SU-DHL-6 (cell line): ENCODE data around the gene ZNF423.

Experiments
- H2AFZ ChIP-seq: fragments of 200-600 bp; sonication (generic); 2 replicates; pipeline ENCODE4 v1.6.1; 2014; ENCODE audit warnings: low read depth, mild to moderate bottlenecking, moderate library complexity, mixed read lengths, antibody characterized with exemption, low read length; ENCODE audit not compliant: severe bottlenecking
- H3F3A ChIP-seq: fragments of 200-600 bp; shearing (Covaris generic); 2 replicates; pipeline ENCODE4 v1.6.0; 2016; ENCODE audit warnings: antibody characterized with exemption, mild to moderate bottlenecking; ENCODE audit not compliant: insufficient read depth
- H3K27ac ChIP-seq: fragments of 200-600 bp; sonication (generic); 2 replicates; pipeline ENCODE4 v1.5.1; 2016; ENCODE audit warnings: low read depth, mild to moderate bottlenecking, low read length, moderate library complexity, mixed read lengths
- H3K27me3 ChIP-seq: fragments of 200-600 bp; sonication (generic), shearing (Covaris generic); 2 replicates; pipeline ENCODE4 v1.6.0; 2014; ENCODE audit warnings: mild to moderate bottlenecking, low read length
- H3K36me3 ChIP-seq: fragments of 200-600 bp; sonication (generic); 2 replicates; pipeline ENCODE4 v1.6.1; 2014; ENCODE audit warnings: mild to moderate bottlenecking, low read length, mixed read lengths
- H3K4me2 ChIP-seq: fragments of 300-600, 200-600 bp; shearing (Covaris generic), sonication (generic); 2 replicates; pipeline ENCODE4 v1.6.0; 2014; ENCODE audit warnings: low read length, low read depth, mild to moderate bottlenecking; ENCODE audit not compliant: poor library complexity, severe bottlenecking
- H3K4me3 ChIP-seq: fragments of 200-600 bp; sonication (generic); 2 replicates; pipeline ENCODE4 v1.5.1; 2014; ENCODE audit warnings: antibody characterized with exemption, low read length, mild to moderate bottlenecking, mixed read lengths; ENCODE audit not compliant: insufficient read depth, poor library complexity, severe bottlenecking
- H3K79me2 ChIP-seq: fragments of 200-600 bp; sonication (generic); 2 replicates; pipeline ENCODE4 v1.6.1; 2014; ENCODE audit warnings: mild to moderate bottlenecking, low read length, moderate library complexity; ENCODE audit not compliant: insufficient read depth
- H3K9ac ChIP-seq: fragments of 200-600 bp; sonication (generic); 2 replicates; pipeline ENCODE4 v1.7.0; 2014; ENCODE audit warnings: mild to moderate bottlenecking, low read length
- H3K9me2 ChIP-seq: fragments of 200-600 bp; sonication (generic); replicated peaks from 2 replicates; pipeline ENCODE4 v1.6.1; 2014; ENCODE audit warnings: low read length; ENCODE audit not compliant: insufficient read depth
- H3K9me3 ChIP-seq: fragments of 200-600 bp; sonication (generic); 2 replicates; pipeline ENCODE4 v1.6.1; 2014; ENCODE audit warnings: low read length, mixed read lengths; ENCODE audit not compliant: insufficient read depth
- H4K20me1 ChIP-seq: fragments of 200-600 bp; sonication (generic); 2 replicates; pipeline ENCODE4 v1.6.1; 2014; ENCODE audit warnings: low read depth, mild to moderate bottlenecking, antibody characterized with exemption, low read length, moderate library complexity, mixed read lengths
- EZH2phosphoT487 ChIP-seq: fragments of 200-600 bp; sonication (generic), shearing (Covaris generic); conservative IDR thresholded peaks from 2 replicates; pipeline ENCODE4 v1.6.1; 2018; ENCODE audit warnings: mild to moderate bottlenecking, antibody characterized with exemption, low read length, moderate library complexity, mixed read lengths
- TF ChIP-seq, protein P1 (sequence below): fragments of 200-600 bp; sonication (generic); IDR thresholded peaks from one replicate; pipeline ENCODE4 v1.5.1; 2017; ENCODE audit warnings: antibody characterized with exemption, mild to moderate bottlenecking, low read length, moderate library complexity; ENCODE audit not compliant: insufficient read depth, poor library complexity, severe bottlenecking

ZNF423 gene

DNA sequence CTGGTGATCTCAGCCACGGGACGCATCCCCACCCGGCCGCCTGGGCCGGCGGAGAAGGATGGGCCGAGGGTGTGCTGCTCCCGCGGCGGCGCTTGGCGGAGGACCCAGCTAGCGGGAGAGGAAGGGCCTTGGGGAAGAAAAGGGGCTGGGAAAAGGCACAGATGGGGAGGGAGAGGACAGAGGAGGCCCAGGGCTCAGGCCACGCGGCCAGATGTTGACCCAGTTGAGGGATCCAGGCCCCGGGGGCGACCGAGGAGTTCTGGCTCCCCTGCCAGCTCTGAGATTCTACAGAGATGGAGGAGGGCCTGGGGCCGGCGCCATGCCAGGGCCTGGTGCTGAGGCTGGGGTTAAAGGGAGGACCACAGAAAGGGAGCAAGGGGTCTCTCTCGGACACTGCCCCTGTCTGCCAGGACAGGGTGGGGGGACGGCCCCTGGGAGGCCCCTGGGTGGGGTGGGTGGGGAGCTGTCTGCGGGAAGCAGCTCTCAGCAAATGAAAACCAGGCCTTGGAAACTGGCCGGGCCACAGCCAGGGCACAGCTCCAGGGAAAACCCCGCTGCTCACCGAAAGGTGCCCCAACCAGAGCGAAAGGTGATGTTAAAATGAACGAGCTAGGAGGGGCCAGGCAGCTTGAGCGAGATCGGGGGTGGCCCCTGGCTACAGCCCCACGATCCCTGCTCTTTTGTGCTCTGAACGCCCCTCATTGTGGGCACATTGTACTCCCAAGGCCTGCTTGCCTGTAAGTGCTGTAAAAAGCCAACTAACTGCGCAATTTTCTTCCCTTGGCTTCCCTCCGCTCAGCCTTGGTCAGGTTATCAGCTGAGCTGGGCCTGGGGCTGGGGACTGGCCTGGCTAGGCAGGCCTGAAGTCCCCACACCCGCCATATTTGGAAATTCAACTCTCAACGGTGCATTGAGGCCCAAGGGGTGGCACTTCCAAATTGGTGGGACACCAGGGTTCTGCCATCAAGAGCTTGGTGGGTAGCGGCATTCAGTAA, 191.4 kb downstream of the ZNF423 start:
- Histone ChIP-seq H3K79me2 (no peaks in the 10 kb centered on the region), H3K9me3 (no peaks in the 10 kb centered on the region), H3F3A (no peaks in the 10 kb centered on the region), H3K9ac (no peak overlapping the region), H2AFZ (no peak overlapping the region), H3K4me3 (no peak overlapping the region), H3K36me3 (no peaks in the 10 kb centered on the region), H3K4me2 (no peak overlapping the region), H3K9me2 (no peaks in the 10 kb centered on the region), H3K27me3 (no peaks in the 10 kb centered on the region), H4K20me1 (no peaks in the 10 kb centered on the region), H3K27ac (no peak overlapping the region)
- TF ChIP-seq, protein P1, sequence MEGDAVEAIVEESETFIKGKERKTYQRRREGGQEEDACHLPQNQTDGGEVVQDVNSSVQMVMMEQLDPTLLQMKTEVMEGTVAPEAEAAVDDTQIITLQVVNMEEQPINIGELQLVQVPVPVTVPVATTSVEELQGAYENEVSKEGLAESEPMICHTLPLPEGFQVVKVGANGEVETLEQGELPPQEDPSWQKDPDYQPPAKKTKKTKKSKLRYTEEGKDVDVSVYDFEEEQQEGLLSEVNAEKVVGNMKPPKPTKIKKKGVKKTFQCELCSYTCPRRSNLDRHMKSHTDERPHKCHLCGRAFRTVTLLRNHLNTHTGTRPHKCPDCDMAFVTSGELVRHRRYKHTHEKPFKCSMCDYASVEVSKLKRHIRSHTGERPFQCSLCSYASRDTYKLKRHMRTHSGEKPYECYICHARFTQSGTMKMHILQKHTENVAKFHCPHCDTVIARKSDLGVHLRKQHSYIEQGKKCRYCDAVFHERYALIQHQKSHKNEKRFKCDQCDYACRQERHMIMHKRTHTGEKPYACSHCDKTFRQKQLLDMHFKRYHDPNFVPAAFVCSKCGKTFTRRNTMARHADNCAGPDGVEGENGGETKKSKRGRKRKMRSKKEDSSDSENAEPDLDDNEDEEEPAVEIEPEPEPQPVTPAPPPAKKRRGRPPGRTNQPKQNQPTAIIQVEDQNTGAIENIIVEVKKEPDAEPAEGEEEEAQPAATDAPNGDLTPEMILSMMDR = no peak
- TF ChIP-seq EZH2phosphoT487 = no peak

DNA sequence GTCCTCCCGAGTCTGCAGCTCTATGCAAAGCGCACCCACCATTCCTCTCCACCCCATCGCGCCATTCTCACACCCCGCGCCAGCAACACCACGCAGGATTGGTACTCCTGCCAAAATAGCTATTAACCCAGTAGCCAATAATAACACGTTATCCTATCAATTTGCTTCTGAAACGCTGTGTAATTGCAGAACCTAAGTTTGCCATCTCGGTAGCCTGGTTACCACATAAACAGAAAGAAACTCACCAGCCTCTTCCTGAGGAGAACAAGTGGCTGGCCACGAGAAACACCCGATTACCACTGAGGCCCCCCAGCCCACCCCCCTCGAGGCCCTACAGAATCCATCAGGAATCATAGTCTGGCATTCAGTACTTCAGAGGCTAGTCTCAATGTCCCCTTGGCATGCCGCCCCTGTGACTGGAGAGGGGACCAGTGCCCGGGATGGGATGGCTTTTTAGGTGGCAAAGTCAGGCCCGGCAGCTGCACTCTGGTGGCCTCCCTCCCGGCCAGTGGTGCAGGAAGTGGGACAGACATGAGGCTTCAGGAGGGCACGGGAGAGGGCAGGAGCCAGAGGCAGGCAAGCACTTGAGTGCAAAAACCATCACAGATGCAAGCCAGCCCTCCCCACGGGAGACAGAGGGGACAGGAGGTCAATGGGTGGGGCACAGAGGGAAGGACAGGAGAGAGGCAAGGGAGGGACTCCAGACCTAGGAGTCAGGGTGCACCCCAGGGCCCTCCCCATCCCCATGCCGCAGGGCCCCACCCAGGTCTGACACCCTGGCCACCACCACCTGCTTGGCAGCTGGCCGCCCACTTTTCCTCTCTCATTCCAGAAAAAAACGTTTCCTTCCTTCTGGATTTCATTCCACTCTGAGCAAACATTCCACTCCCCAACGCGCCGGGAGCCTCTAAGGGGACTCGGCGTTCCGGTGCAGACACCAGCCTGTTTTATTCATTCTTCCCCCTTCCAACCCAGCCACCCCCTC, 192.5 kb downstream of the ZNF423 start:
- Histone ChIP-seq H3K4me3 (no peak overlapping the region), H3K9me3 (no peaks in the 10 kb centered on the region), H2AFZ (no peak overlapping the region), H3K4me2 (no peak overlapping the region), H3K27ac (no peak overlapping the region), H3K79me2 (no peaks in the 10 kb centered on the region), H3K9me2 (no peaks in the 10 kb centered on the region), H3K36me3 (no peaks in the 10 kb centered on the region), H3K27me3 (no peaks in the 10 kb centered on the region), H4K20me1 (no peaks in the 10 kb centered on the region), H3F3A (no peaks in the 10 kb centered on the region), H3K9ac (no peak overlapping the region)
- TF ChIP-seq, protein P1 = no peak
- TF ChIP-seq EZH2phosphoT487 = no peak

DNA sequence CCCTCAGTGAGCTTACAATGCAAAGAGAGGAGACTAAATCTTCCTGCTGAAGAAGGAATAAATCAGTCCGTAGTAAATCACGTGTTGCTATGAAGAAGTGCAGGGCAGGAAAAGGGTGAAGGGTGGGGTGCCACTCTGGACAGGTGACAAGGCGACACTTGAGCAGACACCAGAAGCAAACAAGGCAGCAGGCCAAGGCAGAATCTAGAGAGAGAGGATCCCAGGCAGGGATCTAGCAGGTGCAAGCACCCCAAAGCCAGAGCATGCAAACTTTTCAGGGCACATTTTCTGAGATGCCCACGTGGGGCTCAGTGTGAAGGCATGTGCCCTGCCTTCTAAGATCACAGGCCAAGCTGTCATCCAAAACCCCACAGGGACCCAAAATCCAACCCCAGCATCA, 193.3 kb downstream of the ZNF423 start:
- Histone ChIP-seq H3K4me3 (no peak overlapping the region), H3K27me3 (no peaks in the 10 kb centered on the region), H3K9ac (no peak overlapping the region), H3K4me2 (no peak overlapping the region), H3K9me3 (no peaks in the 10 kb centered on the region), H3F3A (no peaks in the 10 kb centered on the region), H3K79me2 (no peaks in the 10 kb centered on the region), H3K27ac (no peak overlapping the region), H3K36me3 (no peaks in the 10 kb centered on the region), H4K20me1 (no peaks in the 10 kb centered on the region), H3K9me2 (no peaks in the 10 kb centered on the region), H2AFZ (no peak overlapping the region)
- no peak for TF ChIP-seq EZH2phosphoT487
- TF ChIP-seq, protein P1 = no peak
